NCI-H69 (cell line): ENCODE data around the gene ZDHHC15.
"Not testable (repeated sequence)": the region's sequence is repeated elsewhere in the genome, so short reads cannot be mapped to it uniquely, and the experiment has no call there.

Experiments used
- DNase-seq: peaks from one replicate; lab custom pipeline; 2025; lab: John Stamatoyannopoulos, UW

ZDHHC15 gene, protein sequence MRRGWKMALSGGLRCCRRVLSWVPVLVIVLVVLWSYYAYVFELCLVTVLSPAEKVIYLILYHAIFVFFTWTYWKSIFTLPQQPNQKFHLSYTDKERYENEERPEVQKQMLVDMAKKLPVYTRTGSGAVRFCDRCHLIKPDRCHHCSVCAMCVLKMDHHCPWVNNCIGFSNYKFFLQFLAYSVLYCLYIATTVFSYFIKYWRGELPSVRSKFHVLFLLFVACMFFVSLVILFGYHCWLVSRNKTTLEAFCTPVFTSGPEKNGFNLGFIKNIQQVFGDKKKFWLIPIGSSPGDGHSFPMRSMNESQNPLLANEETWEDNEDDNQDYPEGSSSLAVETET

DNA sequence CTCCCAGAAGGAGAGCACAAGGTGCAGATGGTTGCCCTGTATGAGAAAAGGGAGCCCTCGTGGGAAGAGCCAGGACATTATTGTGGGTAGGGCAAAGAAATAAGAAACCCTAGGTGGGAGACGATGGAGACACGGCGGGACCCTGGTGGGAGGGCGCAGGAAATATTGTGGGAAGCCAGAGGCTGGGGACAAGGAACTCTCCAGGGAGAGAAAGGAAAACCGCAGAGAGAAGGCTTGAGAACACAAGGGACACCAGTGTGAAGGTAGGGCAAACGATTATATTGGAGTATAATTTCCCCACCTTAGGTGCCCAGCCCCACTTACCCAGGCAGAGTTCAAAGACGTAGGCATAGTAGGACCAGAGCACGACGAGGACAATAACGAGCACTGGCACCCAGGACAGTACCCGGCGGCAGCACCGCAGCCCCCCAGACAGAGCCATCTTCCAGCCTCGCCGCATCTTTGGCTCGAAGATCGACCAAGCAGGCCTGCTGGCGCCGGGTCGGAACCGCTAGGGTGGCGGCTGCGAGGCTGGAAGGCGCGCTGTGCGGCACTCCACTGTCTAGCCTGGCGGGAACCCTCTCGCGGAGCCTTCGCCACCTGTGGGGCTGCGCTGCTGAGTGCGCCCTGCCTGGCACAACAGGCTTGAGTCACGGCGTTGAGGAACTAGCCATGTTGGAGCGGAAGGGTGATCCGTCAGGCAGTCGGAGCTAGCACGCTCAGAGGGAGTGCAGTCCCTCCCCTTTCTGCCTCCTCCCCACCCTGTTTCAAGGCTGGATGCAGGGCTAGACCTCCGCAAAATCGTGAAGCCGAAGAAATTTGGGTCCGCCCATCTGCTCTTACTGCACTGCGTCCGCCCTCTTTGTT is at the start of gene ZDHHC15:
Gene ZDHHC15, minus strand, starts transcription at position 473 of the 867 bp plus-strand sequence. Its CDS starts 13 bp downstream, at position 460.
- no peak for DNase-seq

DNA sequence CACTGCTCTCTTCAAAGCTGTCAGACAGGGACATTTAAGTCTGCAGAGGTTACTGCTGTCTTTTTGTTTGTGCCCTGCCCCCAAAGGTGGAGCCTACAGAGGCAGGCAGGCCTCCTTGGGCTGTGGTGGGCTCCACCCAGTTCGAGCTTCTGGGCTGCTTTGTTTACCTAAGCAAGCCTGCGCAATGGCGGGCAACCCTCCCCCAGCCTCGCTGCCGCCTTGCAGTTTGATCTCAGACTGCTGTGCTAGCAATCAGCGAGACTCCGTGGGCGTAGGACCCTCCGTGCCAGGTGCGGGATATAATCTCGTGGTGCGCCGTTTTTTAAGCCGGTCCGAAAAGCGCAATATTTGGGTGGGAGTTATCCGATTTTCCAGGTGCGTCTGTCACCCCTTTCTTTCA is 37.7 kb upstream of the ZDHHC15 start:
- DNase-seq, result not testable (repeated sequence)

DNA sequence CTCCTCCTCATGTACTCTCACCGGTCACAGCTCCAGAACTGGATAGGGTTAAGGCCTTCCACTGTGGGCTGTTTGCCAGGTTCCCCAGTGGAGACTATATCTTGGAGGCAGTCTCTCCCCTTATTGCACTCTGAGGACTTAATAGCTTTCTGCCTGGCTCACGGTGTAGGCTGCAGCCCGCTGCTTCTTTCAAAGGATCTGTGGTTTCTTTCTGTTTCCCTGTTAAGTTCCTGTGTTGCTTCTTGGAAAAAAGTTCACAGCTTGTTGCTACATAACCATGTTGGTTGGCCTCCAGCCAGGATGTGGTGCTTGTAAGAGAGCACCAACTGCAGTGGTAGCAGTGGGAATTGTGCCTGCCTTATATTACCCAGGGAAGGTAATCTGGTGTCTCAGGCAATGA is 24.9 kb upstream of the ZDHHC15 start:
- no peak for DNase-seq

DNA sequence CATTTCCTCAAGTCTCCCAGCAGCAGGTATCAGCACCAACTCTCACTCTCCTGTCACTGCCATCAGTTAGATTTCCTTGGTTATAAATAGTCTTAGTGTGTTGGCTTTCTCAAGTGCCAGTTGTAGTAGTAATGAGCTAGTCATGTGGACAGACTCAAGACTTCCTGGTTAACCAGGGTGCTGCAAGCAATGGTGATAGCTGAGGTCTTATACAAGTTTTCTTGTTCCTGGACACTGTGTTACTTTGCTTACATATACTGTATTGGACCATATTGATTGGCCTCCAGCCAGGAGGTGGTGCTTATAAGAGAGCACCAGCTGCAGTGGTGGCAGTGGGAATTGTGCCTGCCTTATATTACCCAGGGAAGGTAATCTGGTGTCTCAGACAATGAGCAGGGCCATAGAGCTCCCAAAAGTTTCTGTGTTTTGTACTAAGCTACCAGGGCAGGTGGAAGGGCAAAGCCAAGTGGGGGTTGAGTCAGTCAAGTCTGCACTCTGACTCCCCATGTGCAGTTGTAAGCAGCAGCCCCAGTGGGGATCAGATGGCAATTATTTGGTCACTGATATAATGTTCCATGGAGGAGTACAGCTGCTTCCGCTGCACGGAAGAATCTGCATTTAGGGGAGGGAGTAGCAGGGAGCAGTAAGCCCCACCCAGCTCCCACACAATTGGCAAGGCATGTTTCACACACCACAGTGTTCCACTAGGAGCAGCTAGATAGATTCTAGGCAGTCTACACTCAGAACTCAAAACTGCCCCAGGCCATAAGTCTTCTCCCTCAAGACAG is 24.1 kb upstream of the ZDHHC15 start:
- DNase-seq, result no peak

DNA sequence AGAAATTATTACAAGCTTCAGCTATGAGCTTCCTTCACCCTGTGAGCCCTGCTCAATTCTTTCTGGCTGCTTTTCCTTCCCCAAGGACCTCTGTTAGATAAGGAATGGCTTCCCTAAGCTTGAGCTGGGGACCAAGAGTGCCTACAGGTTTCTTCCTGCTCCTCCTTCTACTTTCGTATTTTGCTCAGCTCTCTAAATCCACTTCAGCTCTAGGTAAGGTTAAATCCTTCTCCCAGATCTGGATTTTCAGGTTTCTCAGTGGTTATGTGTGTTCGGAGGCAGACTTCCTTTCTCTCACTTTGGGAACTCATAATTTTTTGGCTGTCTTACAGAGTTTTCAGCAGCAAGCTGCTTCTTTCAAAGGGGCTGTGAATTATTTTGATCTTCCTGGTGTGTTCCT is 21.9 kb upstream of the ZDHHC15 start:
- no peak for DNase-seq

DNA sequence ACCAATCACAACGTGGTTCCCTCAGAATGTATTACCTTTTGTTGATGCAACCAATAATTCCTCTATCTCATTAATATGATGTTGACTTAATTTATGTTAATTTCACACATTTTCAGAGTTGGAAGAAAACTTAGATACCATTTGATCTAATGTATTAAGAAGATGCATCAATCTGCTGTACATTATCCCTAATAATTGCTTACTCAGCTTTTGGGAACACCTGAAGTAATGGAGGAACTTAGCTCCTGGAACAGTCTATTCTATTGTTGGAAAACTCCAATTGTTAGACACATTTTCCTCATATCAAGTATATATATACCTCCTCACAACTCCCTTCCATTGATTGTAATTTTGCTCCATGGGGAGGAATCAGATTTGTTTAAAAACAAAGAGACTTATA is 38.9 kb downstream of the ZDHHC15 start:
- DNase-seq, result no peak

DNA sequence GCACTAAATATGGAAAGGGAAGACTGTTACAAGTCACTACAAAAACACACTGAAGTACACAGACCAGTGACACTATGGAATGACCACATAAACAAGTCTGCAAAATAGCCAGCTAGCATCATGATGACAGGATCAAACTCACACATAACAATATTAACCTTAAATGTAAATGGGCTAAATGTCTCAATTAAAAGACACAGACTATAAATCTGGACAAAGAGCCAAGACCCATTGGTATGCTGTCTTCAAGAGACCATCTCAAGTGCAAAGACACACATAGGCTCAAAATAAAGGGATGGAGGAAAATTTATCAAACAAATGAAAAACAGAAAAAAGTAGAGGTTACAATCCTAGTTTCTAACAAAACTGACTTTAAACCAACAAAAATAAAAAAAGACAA is 61.1 kb downstream of the ZDHHC15 start:
- DNase-seq, result not testable (repeated sequence)

DNA sequence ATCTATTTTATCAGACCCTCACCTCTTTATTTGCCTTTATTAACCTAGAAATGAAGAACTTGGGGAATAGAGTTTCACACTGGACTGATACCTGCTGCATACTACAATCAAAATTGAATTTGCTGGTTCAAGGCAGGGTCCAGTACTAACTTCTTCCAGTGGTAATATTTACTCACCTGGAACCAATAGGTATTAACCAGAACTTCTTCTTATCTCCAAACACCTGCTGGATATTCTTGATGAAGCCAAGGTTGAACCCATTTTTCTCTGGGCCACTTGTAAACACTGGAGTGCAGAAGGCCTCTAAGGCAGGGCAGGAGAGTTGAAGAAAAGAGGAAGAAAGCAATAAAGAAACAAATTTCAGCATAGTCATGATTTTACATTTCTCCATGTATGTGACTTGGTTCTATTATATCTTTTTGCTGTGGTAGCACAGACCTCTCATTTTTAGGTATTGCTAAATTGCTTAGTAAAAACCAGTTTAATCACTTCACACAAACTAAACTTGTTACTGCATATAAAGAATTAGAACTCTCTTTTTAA is 101.1 kb downstream of the ZDHHC15 start:
- DNase-seq, result no peak

DNA sequence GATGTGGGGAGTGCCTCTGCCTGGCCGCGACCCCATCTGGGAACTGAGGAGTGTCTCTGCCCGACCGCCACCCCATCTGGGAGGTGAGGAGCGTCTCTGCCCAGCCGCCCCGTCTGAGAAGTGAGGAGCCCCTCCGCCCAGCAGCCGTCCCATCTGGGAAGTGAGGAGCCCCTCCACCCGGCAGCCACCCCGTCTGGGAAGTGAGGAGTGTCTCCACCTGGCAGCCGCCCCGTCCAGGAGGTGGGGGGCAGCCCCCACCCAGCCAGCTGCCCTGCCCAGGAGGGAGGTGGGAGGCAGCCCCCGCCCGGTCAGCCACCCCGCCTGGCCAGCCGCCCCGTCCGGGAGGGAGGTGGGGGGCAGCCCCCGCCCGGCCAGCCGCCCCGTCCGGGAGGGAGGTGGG is 115.7 kb downstream of the ZDHHC15 start:
- DNase-seq, result not testable (repeated sequence)

DNA sequence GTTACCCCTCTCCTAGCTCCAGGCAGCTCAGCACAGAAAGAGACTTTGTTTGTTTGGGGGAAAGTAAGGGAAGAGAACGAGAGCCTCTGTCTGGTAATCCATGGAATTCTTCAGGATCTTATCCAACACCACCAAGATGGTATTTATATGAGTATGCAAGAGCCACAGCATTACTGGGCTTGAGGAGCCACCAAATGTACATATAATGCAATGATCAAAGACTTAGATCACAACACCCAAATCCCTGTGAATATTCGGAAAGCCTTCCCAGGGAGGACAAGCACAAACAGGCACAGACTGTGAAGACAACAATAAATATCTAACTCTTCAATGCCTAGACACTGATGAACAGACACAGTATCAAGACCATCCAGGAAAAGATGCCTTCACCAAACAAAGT is 132.4 kb downstream of the ZDHHC15 start:
- DNase-seq, result no peak

DNA sequence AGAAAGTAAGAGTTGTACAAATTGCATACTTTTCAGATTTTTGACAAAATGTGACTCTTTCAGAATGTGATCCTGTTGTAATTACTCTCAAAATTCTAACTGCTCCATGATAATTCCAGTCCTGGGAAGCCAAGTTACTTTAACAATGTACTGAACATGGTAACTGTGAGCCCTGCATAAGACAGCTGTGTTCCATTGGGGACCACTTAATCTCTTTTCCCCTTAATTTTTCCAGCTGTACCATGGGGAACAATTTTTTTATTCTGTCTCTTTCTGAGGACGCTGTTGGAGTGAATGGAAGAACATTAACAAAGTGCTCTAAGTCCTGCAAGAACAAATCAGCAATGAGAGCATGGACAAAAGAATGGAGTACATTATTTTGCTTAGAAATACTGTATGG is 153.1 kb downstream of the ZDHHC15 start:
- no peak for DNase-seq

DNA sequence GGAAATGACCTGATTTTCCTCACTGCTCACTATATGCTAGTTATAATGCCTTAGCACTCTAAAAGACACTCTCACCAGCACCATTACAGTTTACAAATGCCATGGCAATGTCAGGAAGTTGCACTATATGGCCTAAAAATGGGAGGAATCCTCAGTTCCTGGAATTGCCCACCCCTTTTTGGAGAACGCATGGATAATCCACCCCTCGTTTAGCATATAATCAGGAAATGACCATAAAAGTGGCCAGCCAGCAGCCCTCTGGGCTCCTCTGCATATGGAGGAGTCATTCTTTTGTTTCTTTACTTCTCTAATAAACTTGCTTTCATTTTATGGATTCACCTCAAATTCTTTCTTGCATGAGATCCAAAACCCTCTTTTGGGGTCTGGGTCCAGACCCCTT is 156.0 kb downstream of the ZDHHC15 start:
- no peak for DNase-seq

DNA sequence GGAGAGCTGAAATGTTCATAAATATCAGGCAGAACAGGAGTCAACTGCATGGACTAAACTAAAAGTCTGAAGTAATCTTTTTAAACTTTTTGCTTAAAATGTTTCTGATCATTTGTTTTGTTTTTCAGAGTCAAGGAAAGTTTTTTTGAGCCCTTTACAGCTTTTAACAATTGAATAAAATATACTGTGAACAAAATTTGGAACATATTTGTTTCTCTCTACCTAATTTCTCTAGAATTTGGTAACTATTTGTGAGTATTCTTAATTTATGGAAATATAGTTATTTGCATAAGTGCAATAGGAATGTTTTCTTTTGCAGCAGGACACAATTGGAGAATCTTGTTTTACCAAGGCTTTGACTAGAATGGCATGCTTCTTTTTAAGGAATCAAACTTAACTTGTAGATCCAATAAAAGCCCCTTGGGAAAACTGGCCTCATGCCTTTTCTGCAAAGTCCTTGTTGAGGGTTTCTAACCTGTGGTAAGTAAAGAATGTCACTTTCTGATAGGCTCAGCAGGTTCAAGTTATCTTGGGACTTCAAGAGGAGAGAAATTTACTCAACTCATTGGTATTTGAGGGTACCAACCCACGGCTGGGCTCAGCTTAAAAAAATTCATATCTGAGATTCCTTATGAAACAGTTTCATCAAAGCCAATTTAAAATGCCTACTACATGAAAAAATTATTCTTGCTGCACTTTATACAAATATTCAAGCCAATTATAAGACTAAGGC is 157.4 kb downstream of the ZDHHC15 start:
- DNase-seq, result no peak

DNA sequence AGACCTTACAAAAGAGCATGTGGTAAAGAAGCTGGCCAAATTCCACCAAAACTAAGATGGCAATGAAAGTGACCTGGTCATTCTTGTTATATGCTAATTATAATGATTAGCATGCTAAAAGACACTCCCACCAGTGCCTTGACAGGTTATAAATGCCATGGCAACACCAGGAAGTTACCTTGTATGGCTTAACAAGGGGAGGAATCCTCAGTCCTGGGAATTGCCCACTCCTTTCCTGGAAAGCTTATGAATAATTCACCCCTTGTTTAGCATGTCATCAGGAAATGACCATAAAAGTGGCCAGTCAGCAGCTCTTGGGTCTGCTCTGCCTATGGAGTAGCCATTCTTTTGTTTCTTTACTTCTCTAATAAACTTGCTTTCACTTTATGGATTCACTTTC is 161.0 kb downstream of the ZDHHC15 start:
- DNase-seq, result no peak

DNA sequence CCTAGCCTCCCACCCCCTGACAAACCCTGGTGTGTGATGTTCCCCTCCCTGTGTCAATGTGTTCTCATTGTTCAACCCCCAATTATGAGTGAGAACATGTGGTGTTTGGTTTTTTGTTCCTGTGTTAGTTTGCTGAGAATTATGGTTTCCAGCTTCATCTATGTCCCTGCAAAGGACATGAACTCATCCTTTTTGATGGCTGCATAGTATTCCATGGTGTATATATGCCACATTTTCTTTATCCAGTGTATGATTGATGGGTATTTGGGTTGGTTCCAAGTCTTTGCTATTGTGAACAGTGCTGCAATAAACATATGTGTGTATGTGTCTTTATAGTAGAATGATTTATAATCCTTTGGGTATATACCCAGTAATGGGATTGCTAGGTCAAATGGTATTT is 174.2 kb downstream of the ZDHHC15 start:
- DNase-seq, result not testable (repeated sequence)

DNA sequence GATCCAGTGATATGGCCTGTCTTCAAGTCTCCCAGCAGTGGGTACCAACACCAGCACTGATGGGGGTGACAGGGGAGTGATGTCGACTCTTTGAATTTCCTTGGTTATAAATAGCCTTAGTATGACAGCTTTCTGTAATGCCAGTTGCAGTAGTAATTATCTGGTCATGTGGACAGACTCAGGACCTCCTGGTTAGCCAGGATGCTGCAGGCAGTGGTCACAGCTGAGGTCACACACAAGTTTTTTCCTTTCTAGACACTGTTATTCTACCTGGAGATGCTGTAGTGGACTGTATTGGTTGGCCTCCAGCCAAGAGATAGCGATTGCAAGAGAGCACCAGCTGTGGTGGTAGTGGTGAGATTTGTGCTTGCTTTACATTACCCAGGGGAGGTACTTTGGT is 185.3 kb downstream of the ZDHHC15 start:
- no peak for DNase-seq

DNA sequence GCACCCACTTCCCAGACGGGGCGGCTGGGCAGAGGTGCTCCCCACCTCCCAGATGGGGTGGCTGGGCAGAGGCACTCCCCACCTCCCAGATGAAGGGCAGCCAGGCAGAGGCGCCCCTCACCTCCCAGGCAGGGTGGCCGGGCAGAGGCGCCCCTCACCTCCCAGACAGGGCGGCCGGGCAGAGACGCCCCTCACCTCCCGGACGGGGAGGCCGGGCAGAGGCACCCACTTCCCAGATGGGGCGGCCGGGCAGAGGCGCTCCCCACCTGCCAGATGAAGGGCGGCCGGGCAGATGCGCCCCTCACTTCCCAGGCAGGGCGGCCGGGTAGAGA is 187.7 kb downstream of the ZDHHC15 start:
- no peak for DNase-seq

DNA sequence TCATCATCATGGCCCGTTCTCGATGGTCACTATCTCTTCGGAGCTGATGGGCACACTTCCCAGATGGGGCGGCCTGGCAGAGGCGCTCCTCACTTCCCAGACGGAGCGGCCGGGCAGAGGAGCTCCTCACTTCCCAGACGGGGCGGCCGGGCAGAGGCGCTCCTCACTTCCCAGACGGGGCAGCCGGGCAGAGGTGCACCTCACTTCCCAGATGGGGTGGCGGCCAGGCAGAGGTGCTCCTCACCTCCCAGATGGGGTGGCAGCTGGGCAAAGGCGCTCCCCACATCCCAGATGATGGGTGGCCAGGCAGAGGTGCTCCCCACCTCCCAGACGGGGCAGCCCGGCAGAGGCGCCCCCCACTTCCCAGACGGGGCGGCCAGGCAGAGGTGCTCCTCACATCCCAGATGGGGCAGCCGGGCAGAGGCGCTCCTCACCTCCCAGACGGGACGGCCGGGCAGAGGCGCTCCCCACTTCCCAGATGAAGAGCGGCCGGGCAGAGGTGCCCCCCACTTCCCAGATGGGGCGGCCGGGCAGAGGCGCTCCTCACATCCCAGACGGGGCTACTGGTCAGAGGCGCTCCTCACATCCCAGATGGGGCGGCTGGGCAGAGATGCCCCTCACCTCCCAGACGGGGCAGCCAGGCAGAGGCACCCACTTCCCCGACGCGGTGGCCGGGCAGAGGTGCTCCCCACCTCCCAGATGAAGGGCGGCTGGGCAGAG is 188.3 kb downstream of the ZDHHC15 start:
- not testable (repeated sequence) for DNase-seq

DNA sequence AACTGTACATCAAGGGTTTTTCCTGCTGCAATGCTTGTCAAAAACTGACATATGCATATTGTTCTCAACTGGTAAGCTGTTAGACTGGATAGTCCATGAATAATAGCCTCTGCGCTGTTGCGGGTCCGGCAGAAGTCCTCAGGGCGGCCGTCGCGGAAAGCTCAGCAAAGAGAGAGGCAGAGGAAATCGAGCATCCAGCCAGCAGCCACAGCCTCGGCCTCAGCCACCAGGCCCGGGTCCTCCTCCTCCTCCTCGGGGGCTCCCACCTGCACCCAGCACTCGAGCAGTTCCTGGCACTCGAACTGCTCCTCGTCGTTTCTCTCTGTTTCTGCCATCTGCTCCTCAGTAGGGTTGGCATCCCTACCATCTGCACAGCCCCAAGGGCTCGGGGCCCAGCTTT is 195.2 kb downstream of the ZDHHC15 start:
- DNase-seq, result no peak
